ENCODE measurements around the gene METTL15. TPM values are rescaled to one million over a fixed set of nuclear protein-coding genes. Genes with fewer than 3 reads are reported as not detected.
"Not testable (repeated sequence)": the region's sequence is repeated elsewhere in the genome, so short reads cannot be mapped to it uniquely, and the experiment has no call there.

METTL15 gene
- total RNA-seq, 1 experiment from 2014 or later: 15.8 TPM

DNA sequence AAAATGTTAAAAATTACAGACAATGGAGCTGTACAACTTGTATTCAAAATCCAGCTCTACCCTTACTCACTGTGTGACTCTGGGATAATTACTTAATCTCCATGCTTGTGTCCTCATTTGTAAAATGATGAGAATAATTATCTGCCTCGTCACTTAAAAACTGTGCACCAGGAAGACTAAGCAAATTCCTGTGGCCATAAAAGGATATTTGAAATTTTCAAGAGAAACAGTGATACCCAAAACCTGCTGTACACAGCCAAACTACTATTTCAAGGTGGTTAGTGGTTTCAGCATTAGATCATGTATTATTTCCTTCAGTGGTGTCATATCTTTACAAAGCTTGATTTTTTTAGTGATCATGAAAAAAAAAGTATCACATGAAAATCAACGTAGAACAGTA is 136.9 kb downstream of the METTL15 start:
- no peak for DNase-seq (ENCODE audit: low read depth in 1 of 2, low spot score in 2 of 2)
- no peaks in the 10 kb centered on the region for H3K36me3 ChIP-seq

GRCh38 chr11:28250192-28250591 is 142.0 kb downstream of the METTL15 start:
- no peaks in the 10 kb centered on the region for H3K36me3 ChIP-seq
- no peaks in the 10 kb centered on the region for H3K4me1 ChIP-seq (replicated peaks)
- no peak for DNase-seq (ENCODE audit: low read depth in 1 of 2, low spot score in 2 of 2)
- H3K9me3 ChIP-seq (replicated peaks): no peaks in the 10 kb centered on the region
- H3K27ac ChIP-seq: no peak overlapping the region
- no peak overlapping the region for H3K4me3 ChIP-seq
- no peaks in the 10 kb centered on the region for H3K27me3 ChIP-seq (replicated peaks)

More for the DNA sequence above, 136.9 kb downstream of the METTL15 start:
- H3K27ac ChIP-seq: no peak overlapping the region
- H3K4me1 ChIP-seq (replicated peaks): no peaks in the 10 kb centered on the region
- H3K27me3 ChIP-seq (replicated peaks): no peaks in the 10 kb centered on the region
- no peaks in the 10 kb centered on the region for H3K9me3 ChIP-seq (replicated peaks)
- H3K4me3 ChIP-seq: no peak overlapping the region

DNA sequence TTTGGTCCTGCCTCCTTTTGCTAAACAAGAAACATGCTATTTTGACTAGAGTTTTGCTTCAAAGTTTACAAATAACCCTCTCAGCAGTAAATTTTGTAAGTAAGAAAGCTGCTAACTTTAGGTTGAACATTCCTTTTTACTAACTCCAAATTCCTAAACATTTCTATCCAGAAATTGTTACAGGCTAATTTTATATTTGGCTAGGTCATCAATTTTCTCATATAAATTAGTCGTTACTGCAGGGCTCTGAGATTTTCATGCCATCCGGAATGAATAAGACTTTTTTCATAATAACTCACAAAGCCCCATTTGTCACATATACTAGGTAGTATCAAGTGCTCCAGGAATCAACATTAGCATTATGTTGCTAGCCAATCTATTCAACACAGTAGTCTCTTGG is 143.1 kb downstream of the METTL15 start:
- H3K36me3 ChIP-seq: no peaks in the 10 kb centered on the region
- no peak for DNase-seq (ENCODE audit: low read depth in 1 of 2, low spot score in 2 of 2)
- H3K9me3 ChIP-seq (replicated peaks): no peaks in the 10 kb centered on the region
- no peak overlapping the region for H3K27ac ChIP-seq
- no peaks in the 10 kb centered on the region for H3K4me1 ChIP-seq (replicated peaks)
- H3K4me3 ChIP-seq: no peak overlapping the region
- H3K27me3 ChIP-seq (replicated peaks): no peaks in the 10 kb centered on the region

DNA sequence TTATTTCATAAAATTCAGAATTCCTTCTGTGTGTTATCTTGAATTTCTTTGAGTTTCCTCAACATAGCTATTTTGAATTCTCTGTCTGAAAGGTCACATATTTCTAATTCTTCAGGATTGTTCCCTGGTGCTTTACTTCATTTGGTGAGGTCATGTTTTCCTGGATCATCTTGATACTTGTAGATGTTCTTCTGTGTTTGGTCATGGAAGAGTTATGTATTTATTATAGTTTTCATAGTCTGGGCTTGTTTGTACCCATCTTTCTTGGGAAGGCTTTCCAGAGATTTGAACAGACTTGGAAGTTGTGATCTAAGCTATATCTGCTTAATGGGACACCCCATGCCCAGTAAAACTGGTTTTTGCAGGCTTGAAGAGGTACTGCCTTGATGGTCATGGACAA is 149.6 kb downstream of the METTL15 start:
- DNase-seq (ENCODE audit: low read depth in 1 of 2, low spot score in 2 of 2): no peak
- Histone ChIP-seq H3K36me3 (peaks cover 2% of the 10 kb centered on the region; the same call in 1 of the 2 replicates), H3K9me3 (replicated peaks) (no peaks in the 10 kb centered on the region), H3K27ac (no peak overlapping the region), H3K4me3 (no peak overlapping the region), H3K4me1 (replicated peaks) (no peaks in the 10 kb centered on the region), H3K27me3 (replicated peaks) (no peaks in the 10 kb centered on the region)

- Histone ChIP-seq H3K4me3 (no peak overlapping the region), H3K9me3 (replicated peaks) (no peaks in the 10 kb centered on the region), H3K27ac (no peak overlapping the region), H3K36me3 (peaks cover 2% of the 10 kb centered on the region; the same call in 1 of the 2 replicates), H3K4me1 (replicated peaks) (no peaks in the 10 kb centered on the region), H3K27me3 (replicated peaks) (no peaks in the 10 kb centered on the region)
- DNase-seq (ENCODE audit: low read depth in 1 of 2, low spot score in 2 of 2): no peak
Measured at GRCh38 chr11:28259177-28259843, 151.1 kb downstream of the METTL15 start.

DNA sequence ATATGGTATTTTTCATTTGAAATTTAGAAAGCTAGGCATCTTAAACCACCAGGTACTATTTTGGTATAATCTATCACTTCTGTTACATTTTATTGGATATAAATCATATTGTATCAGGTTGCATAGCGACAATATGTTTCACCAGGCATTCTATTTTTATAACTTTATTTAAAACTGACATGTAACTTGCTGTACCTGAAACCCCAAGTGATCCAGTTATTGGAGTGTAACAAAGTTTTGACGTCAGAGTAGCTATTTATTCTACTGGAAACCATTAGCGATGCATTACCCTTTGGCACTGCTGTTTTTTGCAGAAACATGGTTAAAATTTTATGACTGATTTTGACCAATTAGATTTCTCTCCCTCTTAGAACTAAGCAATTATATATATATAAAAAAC is 160.7 kb downstream of the METTL15 start:
- H3K4me1 ChIP-seq (replicated peaks): no peaks in the 10 kb centered on the region

DNA sequence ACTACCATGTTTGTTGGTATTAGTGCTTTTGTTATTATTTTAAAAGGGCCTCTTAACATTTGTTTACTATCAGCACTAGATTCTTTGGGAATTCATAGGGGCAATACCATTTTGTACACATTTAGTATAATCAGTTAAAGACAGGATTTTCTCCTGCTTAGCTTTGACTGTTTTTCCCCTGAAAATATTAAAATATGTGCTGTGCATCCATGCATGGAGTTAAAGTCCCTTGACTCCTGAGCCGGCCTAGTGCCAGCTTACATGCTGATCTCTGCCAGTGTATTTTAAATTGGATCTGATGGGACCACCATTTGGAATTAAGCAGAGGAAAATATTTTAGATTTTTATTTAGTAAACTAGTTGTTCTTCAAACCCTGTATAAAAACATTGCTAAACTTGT is 161.4 kb downstream of the METTL15 start:
- Histone ChIP-seq H3K9me3 (replicated peaks) (no peaks in the 10 kb centered on the region), H3K36me3 (no peaks in the 10 kb centered on the region)
- no peak for DNase-seq (ENCODE audit: low read depth in 1 of 2, low spot score in 2 of 2)

More for the DNA sequence above, 160.7 kb downstream of the METTL15 start:
- H3K27ac ChIP-seq: no peak overlapping the region
- H3K9me3 ChIP-seq (replicated peaks): no peaks in the 10 kb centered on the region
- H3K4me3 ChIP-seq: no peak overlapping the region
- H3K27me3 ChIP-seq (replicated peaks): no peaks in the 10 kb centered on the region; the same call in 1 of the 2 replicates
- DNase-seq (ENCODE audit: low read depth in 1 of 2, low spot score in 2 of 2): no peak
- no peaks in the 10 kb centered on the region for H3K36me3 ChIP-seq

DNA sequence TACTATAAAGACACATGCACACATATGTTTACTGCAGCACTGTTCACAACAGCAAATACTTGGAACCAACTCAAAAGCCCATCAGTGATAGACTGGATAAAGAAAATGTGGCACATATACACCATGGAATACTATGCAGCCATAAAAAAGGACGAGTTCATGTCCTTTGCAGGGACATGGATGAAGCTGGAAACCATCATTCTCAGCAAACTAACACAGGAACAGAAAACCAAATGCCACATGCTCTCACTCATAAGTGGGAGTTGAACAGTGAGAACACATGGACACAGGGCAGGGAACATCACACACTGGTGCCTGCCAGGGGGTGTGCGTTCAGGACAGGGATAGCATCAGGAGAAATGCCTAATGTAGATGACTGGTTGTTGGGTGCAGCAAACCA is 164.1 kb downstream of the METTL15 start:
- not testable (repeated sequence) for H3K9me3 ChIP-seq (replicated peaks); H3K4me3 ChIP-seq; H3K36me3 ChIP-seq; DNase-seq (ENCODE audit: low read depth in 1 of 2, low spot score in 2 of 2); H3K27me3 ChIP-seq (replicated peaks); H3K27ac ChIP-seq; H3K4me1 ChIP-seq (replicated peaks)

More for the DNA sequence above, 161.4 kb downstream of the METTL15 start:
- no peaks in the 10 kb centered on the region for H3K4me1 ChIP-seq (replicated peaks)
- no peak overlapping the region for H3K4me3 ChIP-seq
- no peaks in the 10 kb centered on the region; the same call in 1 of the 2 replicates for H3K27me3 ChIP-seq (replicated peaks)
- H3K27ac ChIP-seq: no peak overlapping the region

GRCh38 chr11:28274216-28274615 is 166.0 kb downstream of the METTL15 start:
- H3K4me3 ChIP-seq: no peak overlapping the region
- no peaks in the 10 kb centered on the region for H3K36me3 ChIP-seq
- no peak overlapping the region for H3K27ac ChIP-seq
- DNase-seq (ENCODE audit: low read depth in 1 of 2, low spot score in 2 of 2): no peak
- no peaks in the 10 kb centered on the region for H3K4me1 ChIP-seq (replicated peaks)
- H3K27me3 ChIP-seq (replicated peaks): no peaks in the 10 kb centered on the region; the same call in 1 of the 2 replicates
- H3K9me3 ChIP-seq (replicated peaks): no peaks in the 10 kb centered on the region

DNA sequence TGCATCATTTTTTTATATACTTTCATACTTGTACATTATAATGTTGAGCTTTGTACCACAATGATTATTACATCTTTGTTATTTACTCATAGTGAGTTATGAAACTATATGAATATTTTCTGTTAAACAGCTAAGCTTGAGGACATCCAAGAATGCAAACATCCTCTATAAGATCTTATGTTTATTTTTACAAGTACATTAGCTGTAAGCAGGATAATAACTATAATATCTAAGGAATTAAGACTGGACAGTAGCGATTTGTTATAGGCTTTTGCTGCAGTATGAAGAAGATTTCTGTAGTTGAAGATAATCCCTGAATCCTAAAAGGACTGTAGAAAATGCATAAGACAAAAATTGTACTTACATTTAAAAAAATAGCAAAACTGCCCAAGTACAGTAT is 176.0 kb downstream of the METTL15 start:
- DNase-seq (ENCODE audit: low read depth in 1 of 2, low spot score in 2 of 2): no peak
- no peaks in the 10 kb centered on the region for H3K4me1 ChIP-seq (replicated peaks)

DNA sequence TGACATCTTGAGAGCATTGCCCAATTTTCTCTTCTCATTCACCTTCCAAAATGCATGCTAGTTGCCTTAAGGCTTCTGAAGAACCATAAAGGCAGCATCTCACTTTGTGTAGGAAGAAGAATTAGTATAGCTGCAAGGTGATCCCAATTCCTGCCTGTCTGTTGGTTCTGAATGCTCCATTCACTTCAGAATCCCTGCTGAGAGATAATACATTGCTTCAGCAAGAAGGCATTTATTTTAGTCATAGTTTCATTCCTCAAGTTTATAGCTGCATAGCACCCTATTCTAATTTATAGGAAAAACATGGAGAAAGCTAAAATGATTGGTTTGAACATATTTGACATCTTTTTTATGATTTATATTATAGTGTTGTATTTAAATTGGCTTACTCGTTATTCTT is 181.3 kb downstream of the METTL15 start:
- Histone ChIP-seq H3K9me3 (replicated peaks) (no peaks in the 10 kb centered on the region), H3K27ac (no peak overlapping the region), H3K27me3 (replicated peaks) (no peaks in the 10 kb centered on the region), H3K4me3 (no peak overlapping the region), H3K4me1 (replicated peaks) (no peaks in the 10 kb centered on the region), H3K36me3 (no peaks in the 10 kb centered on the region; the same call in 1 of the 2 replicates)
- DNase-seq (ENCODE audit: low read depth in 1 of 2, low spot score in 2 of 2): no peak

More for the DNA sequence above, 176.0 kb downstream of the METTL15 start:
- no peak overlapping the region for H3K4me3 ChIP-seq
- no peaks in the 10 kb centered on the region for H3K27me3 ChIP-seq (replicated peaks)
- H3K36me3 ChIP-seq: no peaks in the 10 kb centered on the region
- no peaks in the 10 kb centered on the region for H3K9me3 ChIP-seq (replicated peaks)
- no peak overlapping the region for H3K27ac ChIP-seq

DNA sequence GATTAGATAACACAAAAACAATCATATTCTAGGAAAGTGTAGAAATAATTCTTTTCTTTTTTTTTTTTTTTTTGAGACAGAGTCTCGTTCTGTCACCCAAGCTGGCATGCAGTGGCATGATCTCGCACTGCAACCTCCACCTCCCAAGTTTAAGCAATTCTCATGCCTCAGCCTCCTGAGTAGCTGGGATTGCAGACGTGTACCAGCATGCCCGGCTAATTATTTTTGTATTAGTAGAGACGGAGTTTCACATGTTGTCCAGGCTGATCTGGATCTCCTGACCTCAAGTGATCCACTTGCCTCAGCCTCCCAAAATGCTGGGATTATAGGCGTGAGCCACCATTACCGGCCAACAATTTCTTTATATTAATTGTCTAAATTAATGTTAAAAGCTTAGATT is 182.8 kb downstream of the METTL15 start:
- H3K4me1 ChIP-seq (replicated peaks); H3K36me3 ChIP-seq; H3K27ac ChIP-seq; H3K4me3 ChIP-seq; DNase-seq (ENCODE audit: low read depth in 1 of 2, low spot score in 2 of 2); H3K27me3 ChIP-seq (replicated peaks); H3K9me3 ChIP-seq (replicated peaks): not testable (repeated sequence)

GRCh38 chr11:28296426-28296825 is 188.2 kb downstream of the METTL15 start:
- DNase-seq (ENCODE audit: low read depth in 1 of 2, low spot score in 2 of 2): no peak
- Histone ChIP-seq H3K36me3 (peaks cover 11% of the 10 kb centered on the region; the same call in 1 of the 2 replicates), H3K4me3 (no peak overlapping the region), H3K4me1 (replicated peaks) (no peaks in the 10 kb centered on the region), H3K27ac (no peak overlapping the region), H3K9me3 (replicated peaks) (no peaks in the 10 kb centered on the region), H3K27me3 (replicated peaks) (no peaks in the 10 kb centered on the region)

DNA sequence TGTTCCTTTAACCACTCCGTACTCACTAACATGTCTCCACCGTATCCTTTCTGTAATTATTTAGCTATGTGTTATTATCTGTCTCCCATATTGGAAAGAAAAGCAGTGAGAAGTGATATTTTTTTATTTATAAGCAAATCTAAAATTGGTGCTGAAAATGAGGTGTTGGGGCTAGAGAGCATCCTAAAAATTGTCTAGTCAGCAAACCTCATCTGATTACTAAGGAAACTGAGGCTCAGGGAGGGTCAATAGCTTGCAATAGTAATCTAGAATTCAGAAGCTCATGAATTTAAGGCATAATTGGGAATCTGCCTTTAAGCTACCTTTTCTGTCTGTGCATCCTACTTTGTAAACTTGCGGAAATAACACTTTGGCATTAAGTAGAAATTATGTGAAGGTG is 190.0 kb downstream of the METTL15 start:
- peaks cover 11% of the 10 kb centered on the region; the same call in 1 of the 2 replicates for H3K36me3 ChIP-seq
- no peaks in the 10 kb centered on the region for H3K4me1 ChIP-seq (replicated peaks)
- no peak overlapping the region for H3K27ac ChIP-seq
- no peak for DNase-seq (ENCODE audit: low read depth in 1 of 2, low spot score in 2 of 2)
- H3K9me3 ChIP-seq (replicated peaks): no peaks in the 10 kb centered on the region
- H3K4me3 ChIP-seq: no peak overlapping the region
- no peaks in the 10 kb centered on the region for H3K27me3 ChIP-seq (replicated peaks)
